Activated T-helper 17 cell treated with anti-CD3 and anti-CD28 coated beads, Interleukin-2, amount 50 U/mL, for 72 hours (primary cell): Measurements from ENCODE around the gene RDX. TPM values are rescaled to one million over a fixed set of nuclear protein-coding genes. Genes with fewer than 3 reads are reported as not detected.
"Not testable (repeated sequence)": the region's sequence is repeated elsewhere in the genome, so short reads cannot be mapped to it uniquely, and the experiment has no call there.

ENCODE experiments used
- ATAC-seq: fragments of 150-1000 bp; cut with Tn5 transposase; replicated peaks from 2 replicates; pipeline ENCODE4 v1.10.0; 2021; ENCODE audit warnings: mild to moderate bottlenecking, moderate library complexity
- H3K27ac Mint-ChIP-seq: one replicate; pipeline ENCODE4 v1.8.0; 2022; ENCODE audit warnings: mixed read lengths
- H3K27me3 Mint-ChIP-seq: one replicate; pipeline ENCODE4 v1.8.0; 2022; ENCODE audit warnings: mixed read lengths
- H3K36me3 Mint-ChIP-seq: one replicate; pipeline ENCODE4 v1.8.0; 2022; ENCODE audit warnings: low read depth, mild to moderate bottlenecking, mixed read lengths
- H3K4me1 Mint-ChIP-seq: one replicate; pipeline ENCODE4 v1.8.0; 2022; ENCODE audit warnings: mixed read lengths
- H3K4me3 Mint-ChIP-seq: one replicate; pipeline ENCODE4 v1.8.0; 2022; ENCODE audit warnings: mild to moderate bottlenecking, mixed read lengths
- H3K9me3 Mint-ChIP-seq: one replicate; pipeline ENCODE4 v1.8.0; 2022; ENCODE audit warnings: mixed read lengths
- total RNA-seq, 2 donors: library from RNA; stranded (reverse); gene quantifications; one replicate each; pipeline ENCODE4 v1.2.3, GENCODE V29; 2022

The RDX gene
- total RNA-seq, 2 donors from 2014 or later, result 83.2 to 95.6 TPM

GRCh38 chr11:110217936-110218335 is 78.5 kb downstream of the RDX start:
- H3K4me3 Mint-ChIP-seq, result no peak overlapping the region
- no peak overlapping the region for H3K27ac Mint-ChIP-seq
- no peaks in the 10 kb centered on the region for H3K4me1 Mint-ChIP-seq
- H3K36me3 Mint-ChIP-seq, result peaks cover 4% of the 10 kb centered on the region
- H3K9me3 Mint-ChIP-seq, result no peaks in the 10 kb centered on the region
- H3K27me3 Mint-ChIP-seq, result no peaks in the 10 kb centered on the region
- no peak for ATAC-seq

GRCh38 chr11:110217223-110217877 is 79.1 kb downstream of the RDX start:
- Mint-ChIP-seq H3K4me3 (no peak overlapping the region), H3K4me1 (no peaks in the 10 kb centered on the region), H3K27ac (no peak overlapping the region), H3K27me3 (no peaks in the 10 kb centered on the region), H3K9me3 (no peaks in the 10 kb centered on the region), H3K36me3 (peaks cover 4% of the 10 kb centered on the region)
- ATAC-seq, result peak; percentile 74

DNA sequence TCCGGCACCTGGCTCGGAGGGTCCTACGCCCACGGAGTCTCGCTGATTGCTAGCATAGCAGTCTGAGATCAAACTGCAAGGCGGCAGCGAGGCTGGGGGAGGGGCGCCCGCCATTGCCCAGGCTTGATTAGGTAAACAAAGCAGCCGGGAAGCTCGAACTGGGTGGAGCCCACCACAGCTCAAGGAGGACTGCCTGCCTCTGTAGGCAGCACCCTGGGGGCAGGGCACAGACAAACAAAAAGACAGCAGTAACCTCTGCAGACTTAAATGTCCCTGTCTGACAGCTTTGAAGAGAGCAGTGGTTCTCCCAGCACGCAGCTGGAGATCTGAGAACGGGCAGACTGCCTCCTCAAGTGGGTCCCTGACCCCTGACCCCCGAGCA is 87.1 kb downstream of the RDX start:
- not testable (repeated sequence) for ATAC-seq, H3K27ac Mint-ChIP-seq, H3K27me3 Mint-ChIP-seq, H3K9me3 Mint-ChIP-seq, H3K4me1 Mint-ChIP-seq, H3K36me3 Mint-ChIP-seq
- H3K4me3 Mint-ChIP-seq, result peak overlapping the region; percentile 58

DNA sequence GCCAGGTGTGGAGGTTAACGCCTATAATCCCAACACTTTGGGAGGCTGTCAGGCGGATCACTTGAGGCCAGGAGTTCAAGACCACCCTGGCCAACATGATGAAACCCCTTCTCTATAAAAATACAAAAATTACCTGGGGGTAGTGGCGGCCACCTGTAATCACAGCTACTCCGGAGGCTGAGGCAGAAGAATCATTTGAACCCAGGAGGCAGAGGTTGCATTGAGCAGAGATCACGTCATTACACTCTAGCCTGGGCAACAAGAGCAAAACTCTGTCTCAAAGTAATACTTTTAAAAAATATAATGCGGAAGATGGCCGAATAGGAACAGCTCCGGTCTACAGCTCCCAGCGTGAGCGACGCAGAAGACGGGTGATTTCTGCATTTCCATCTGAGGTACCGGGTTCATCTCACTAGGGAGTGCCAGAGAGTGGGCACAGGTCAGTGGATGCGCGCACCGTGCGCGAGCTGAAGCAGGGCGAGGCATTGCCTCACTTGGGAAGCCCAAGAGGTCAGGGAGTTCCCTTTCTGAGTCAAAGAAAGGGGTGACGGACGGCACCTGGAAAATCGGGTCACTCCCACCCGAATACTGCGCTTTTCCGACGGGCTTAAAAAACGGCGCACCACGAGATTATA is 87.6 kb downstream of the RDX start:
- H3K4me1 Mint-ChIP-seq, H3K9me3 Mint-ChIP-seq, H3K36me3 Mint-ChIP-seq, ATAC-seq, H3K27me3 Mint-ChIP-seq: not testable (repeated sequence)
- Mint-ChIP-seq H3K4me3 (peak overlapping the region; percentile 58), H3K27ac (peak overlapping the region; percentile 40)

GRCh38 chr11:110207123-110207522 is 89.3 kb downstream of the RDX start:
- Mint-ChIP-seq H3K36me3 (no peaks in the 10 kb centered on the region), H3K4me3 (no peak overlapping the region), H3K9me3 (no peaks in the 10 kb centered on the region), H3K27me3 (no peaks in the 10 kb centered on the region), H3K27ac (no peak overlapping the region), H3K4me1 (no peaks in the 10 kb centered on the region)
- ATAC-seq, result no peak

- peaks cover 5% of the 10 kb centered on the region for H3K4me1 Mint-ChIP-seq
- no peaks in the 10 kb centered on the region for H3K36me3 Mint-ChIP-seq
- H3K9me3 Mint-ChIP-seq, result no peaks in the 10 kb centered on the region
- no peak for ATAC-seq
- H3K27me3 Mint-ChIP-seq, result no peaks in the 10 kb centered on the region
- H3K27ac Mint-ChIP-seq, result no peak overlapping the region
- no peak overlapping the region for H3K4me3 Mint-ChIP-seq
Observed at GRCh38 chr11:110200836-110201235, 95.6 kb downstream of the RDX start.

- no peaks in the 10 kb centered on the region for H3K36me3 Mint-ChIP-seq
- H3K27ac Mint-ChIP-seq, result no peak overlapping the region
- no peak for ATAC-seq
- no peak overlapping the region for H3K4me3 Mint-ChIP-seq
- H3K4me1 Mint-ChIP-seq, result peaks cover 5% of the 10 kb centered on the region
- H3K27me3 Mint-ChIP-seq, result no peaks in the 10 kb centered on the region
- H3K9me3 Mint-ChIP-seq, result no peaks in the 10 kb centered on the region
Observed at GRCh38 chr11:110200241-110200640, 96.2 kb downstream of the RDX start.

DNA sequence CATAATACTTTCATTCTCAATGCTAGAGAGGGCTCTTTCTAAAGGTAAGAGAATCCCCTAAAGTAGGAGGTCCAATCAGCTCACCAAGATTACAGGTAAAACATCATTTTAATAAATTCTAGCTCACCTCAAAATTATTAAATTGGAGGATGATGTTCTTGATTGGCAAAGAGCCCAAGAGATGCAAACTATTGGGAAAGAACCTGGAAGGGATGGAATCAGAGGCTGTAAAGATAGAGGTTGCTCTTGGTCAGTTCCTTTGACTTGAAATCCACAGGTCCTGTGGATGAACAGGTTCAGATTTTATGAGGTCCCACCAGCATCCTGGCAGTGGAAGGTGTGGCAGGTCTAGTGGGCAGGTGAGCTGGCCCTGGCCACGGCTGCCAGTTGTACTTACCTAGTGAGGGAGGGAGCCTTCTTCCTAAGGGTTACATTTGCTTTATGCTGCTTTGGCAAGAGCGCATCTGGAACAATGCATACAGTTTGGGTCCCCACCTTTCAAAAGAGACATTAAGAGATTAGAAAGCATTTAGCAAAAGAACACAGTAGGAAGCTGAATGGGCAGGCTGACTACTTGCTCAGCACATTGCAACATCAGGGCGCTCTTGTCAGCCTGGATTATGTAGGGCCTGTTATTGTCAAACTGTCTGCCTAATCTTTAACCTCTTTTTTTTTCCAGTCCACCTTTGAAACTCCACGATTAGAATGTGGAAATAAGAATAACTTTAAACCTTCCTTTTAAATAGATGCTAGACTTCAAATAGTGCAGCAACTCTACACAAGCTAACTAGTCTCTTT is 97.0 kb downstream of the RDX start:
- H3K36me3 Mint-ChIP-seq, result no peaks in the 10 kb centered on the region
- peaks cover 5% of the 10 kb centered on the region for H3K4me1 Mint-ChIP-seq
- H3K9me3 Mint-ChIP-seq, result no peaks in the 10 kb centered on the region
- no peaks in the 10 kb centered on the region for H3K27me3 Mint-ChIP-seq
- H3K4me3 Mint-ChIP-seq, result no peak overlapping the region
- ATAC-seq, result no peak
- no peak overlapping the region for H3K27ac Mint-ChIP-seq

DNA sequence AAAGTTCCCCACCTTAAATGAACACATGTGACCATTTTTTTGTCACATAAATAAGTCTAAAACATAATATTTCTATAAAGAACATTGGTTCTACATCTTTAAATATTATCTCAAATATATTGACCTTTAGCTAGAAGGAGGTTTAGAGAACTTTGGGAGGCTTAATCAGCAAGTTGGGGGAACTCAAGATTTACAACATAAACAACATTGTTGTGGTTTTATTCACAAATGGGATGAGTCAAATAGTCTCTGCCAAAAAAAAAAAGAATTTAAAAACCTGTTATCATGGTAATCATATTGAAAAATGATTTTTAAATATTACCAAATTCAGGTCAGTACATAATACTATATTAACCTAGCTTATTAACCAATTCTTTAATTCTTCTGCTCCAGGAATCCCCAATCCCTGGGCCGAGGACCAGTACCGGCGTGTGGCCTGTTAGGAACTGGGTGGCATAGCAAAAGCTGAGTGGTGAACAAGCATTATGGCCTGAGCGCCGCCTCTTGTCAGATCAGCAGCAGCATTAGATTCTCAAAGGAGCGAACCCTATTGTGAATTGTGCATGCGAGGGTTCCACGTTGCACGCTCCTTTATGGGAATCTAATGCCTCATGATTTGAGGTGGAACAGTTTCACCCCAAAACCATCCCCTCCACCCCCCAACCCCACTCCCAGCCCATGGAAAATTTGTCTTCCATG is 98.2 kb downstream of the RDX start:
- Mint-ChIP-seq H3K36me3 (no peaks in the 10 kb centered on the region), H3K27ac (no peak overlapping the region), H3K9me3 (no peaks in the 10 kb centered on the region), H3K4me3 (no peak overlapping the region), H3K4me1 (peaks cover 5% of the 10 kb centered on the region), H3K27me3 (no peaks in the 10 kb centered on the region)
- ATAC-seq, result no peak

GRCh38 chr11:110196884-110197420 is 99.5 kb downstream of the RDX start:
- Mint-ChIP-seq H3K27me3 (no peaks in the 10 kb centered on the region), H3K9me3 (no peaks in the 10 kb centered on the region), H3K27ac (no peak overlapping the region), H3K4me1 (peaks cover 15% of the 10 kb centered on the region), H3K4me3 (no peak overlapping the region), H3K36me3 (no peaks in the 10 kb centered on the region)
- ATAC-seq, result no peak

GRCh38 chr11:110196241-110196754 is 100.1 kb downstream of the RDX start:
- Mint-ChIP-seq H3K27ac (no peak overlapping the region), H3K36me3 (no peaks in the 10 kb centered on the region)
- no peak for ATAC-seq

DNA sequence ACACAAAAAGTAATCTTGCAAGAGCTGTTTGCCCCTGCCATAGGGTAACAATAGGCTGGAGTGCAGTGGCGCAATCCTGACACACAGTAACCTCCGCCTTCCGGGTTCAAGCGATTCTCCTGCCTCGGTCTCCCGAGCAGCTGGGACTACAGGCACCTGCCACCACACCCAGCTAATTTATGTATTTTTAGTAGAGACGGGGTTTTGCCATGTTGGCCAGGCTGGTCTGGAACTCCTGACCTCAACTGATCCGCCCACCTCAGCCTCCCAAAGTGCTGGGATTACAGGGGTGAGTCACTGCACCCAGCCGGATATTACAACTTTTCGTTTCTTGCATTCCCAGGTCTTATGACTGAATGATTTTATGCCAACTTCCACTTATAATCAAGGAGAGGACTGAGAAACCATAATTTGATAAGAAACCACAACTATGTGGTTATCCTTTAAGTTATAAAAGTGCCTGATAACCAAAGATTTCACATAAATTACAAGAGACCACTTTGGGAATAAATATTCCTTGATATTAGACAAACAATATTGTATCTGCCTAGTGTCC is 102.1 kb downstream of the RDX start:
- not testable (repeated sequence) for H3K36me3 Mint-ChIP-seq, H3K27ac Mint-ChIP-seq, H3K27me3 Mint-ChIP-seq, H3K4me1 Mint-ChIP-seq, H3K4me3 Mint-ChIP-seq, ATAC-seq, H3K9me3 Mint-ChIP-seq

More at GRCh38 chr11:110196241-110196754, 100.1 kb downstream of the RDX start:
- Mint-ChIP-seq H3K27me3 (no peaks in the 10 kb centered on the region), H3K9me3 (no peaks in the 10 kb centered on the region), H3K4me1 (peaks cover 12% of the 10 kb centered on the region), H3K4me3 (no peak overlapping the region)

GRCh38 chr11:110192604-110193282 is 103.7 kb downstream of the RDX start:
- H3K27me3 Mint-ChIP-seq, H3K9me3 Mint-ChIP-seq, H3K36me3 Mint-ChIP-seq, H3K4me1 Mint-ChIP-seq, H3K4me3 Mint-ChIP-seq: not testable (repeated sequence)
- peak; percentile 75 for ATAC-seq
- peak overlapping the region; percentile 28 for H3K27ac Mint-ChIP-seq
